Neural progenitor cell (in vitro differentiated cells): ENCODE measurements around the gene SUCLA2. TPM values are rescaled to one million over a fixed set of nuclear protein-coding genes. Genes with fewer than 3 reads are reported as not detected.

Experiments used
- DNase-seq: peaks from one replicate; pipeline ENCODE4 v3.0.0-alpha.2; 2016; ENCODE audit warnings: low spot score
- H2AFZ ChIP-seq: fragments of 200-600 bp; sonication (generic); replicated peaks from 2 replicates; pipeline ENCODE4 v1.6.1; 2016; ENCODE audit warnings: antibody characterized with exemption
- H3F3A ChIP-seq: fragments of 200-600 bp; sonication (generic); 2 replicates; pipeline ENCODE4 v1.6.1; 2016; ENCODE audit warnings: antibody characterized with exemption, low read depth
- H3K27ac ChIP-seq: fragments of 200-600 bp; sonication (generic); 2 replicates; pipeline ENCODE4 v1.5.1; 2016; ENCODE audit warnings: mild to moderate bottlenecking
- H3K27me3 ChIP-seq: fragments of 200-600 bp; sonication (generic); 2 replicates; pipeline ENCODE4 v1.6.1; 2016; ENCODE audit warnings: mild to moderate bottlenecking, moderate library complexity
- H3K36me3 ChIP-seq: fragments of 200-600 bp; sonication (generic); 2 replicates; pipeline ENCODE4 v1.5.1; 2016
- H3K4me1 ChIP-seq: fragments of 200-600 bp; sonication (generic); 2 replicates; pipeline ENCODE4 v1.6.1; 2016; ENCODE audit warnings: mixed run types
- H3K4me2 ChIP-seq: fragments of 200-600 bp; sonication (generic); 2 replicates; pipeline ENCODE4 v1.6.1; 2016
- H3K4me3 ChIP-seq: fragments of 200-600 bp; sonication (generic); 2 replicates; pipeline ENCODE4 v1.5.1; 2016
- H3K79me2 ChIP-seq: fragments of 200-600 bp; sonication (generic); 2 replicates; pipeline ENCODE4 v1.6.1; 2016; ENCODE audit warnings: low read depth
- H3K9ac ChIP-seq: fragments of 200-600 bp; sonication (generic); 2 replicates; pipeline ENCODE4 v1.6.1; 2016
- H3K9me3 ChIP-seq: fragments of 200-600 bp; sonication (generic); 2 replicates; pipeline ENCODE4 v1.5.1; 2016; ENCODE audit warnings: low read depth
- H4K20me1 ChIP-seq: fragments of 200-600 bp; sonication (generic); 2 replicates; pipeline ENCODE4 v1.6.1; 2016; ENCODE audit warnings: low read depth
- H3K27ac Mint-ChIP-seq: 3 replicates; pipeline ENCODE4 v1.8.0; 2021; ENCODE audit warnings: mixed read lengths
- H3K27me3 Mint-ChIP-seq: 2 replicates; pipeline ENCODE4 v1.8.0; 2022; ENCODE audit warnings: low read depth, mild to moderate bottlenecking, inconsistent platforms, moderate library complexity, mixed read lengths; ENCODE audit not compliant: insufficient read depth
- H3K36me3 Mint-ChIP-seq: 3 replicates; pipeline ENCODE4 v1.8.0; 2021; ENCODE audit warnings: mixed read lengths
- H3K4me1 Mint-ChIP-seq: 3 replicates; pipeline ENCODE4 v1.8.0; 2021; ENCODE audit warnings: mixed read lengths
- H3K4me3 Mint-ChIP-seq: 3 replicates; pipeline ENCODE4 v1.8.0; 2021; ENCODE audit warnings: mild to moderate bottlenecking, moderate library complexity, mixed read lengths
- H3K9me3 Mint-ChIP-seq: 3 replicates; pipeline ENCODE4 v1.8.0; 2020; ENCODE audit warnings: mixed read lengths
- CTCF ChIP-seq: fragments of 200-600 bp; sonication (generic); IDR thresholded peaks from 2 replicates; pipeline ENCODE4 v1.5.1; 2017; ENCODE audit warnings: antibody characterized with exemption, mild to moderate bottlenecking
- EZH2 ChIP-seq: fragments of 200-600 bp; sonication (generic); IDR thresholded peaks from 2 replicates; pipeline ENCODE4 v1.6.1; 2017; ENCODE audit warnings: antibody characterized with exemption, mild to moderate bottlenecking, moderate library complexity
- EZH2phosphoT487 ChIP-seq: fragments of 200-600 bp; sonication (generic); IDR thresholded peaks from 2 replicates; pipeline ENCODE4 v1.6.1; 2017; ENCODE audit warnings: antibody characterized with exemption
- total RNA-seq: library from RNA; depleted of rRNA; stranded (reverse); fragments of >200 nt; gene quantifications from 2 replicates; pipeline ENCODE4 v1.2.3, GENCODE V29; 2015; ENCODE audit warnings: low replicate concordance

SUCLA2 gene
- total RNA-seq, 1 donor from 2014 or later = 100 TPM

- Mint-ChIP-seq H3K27ac (no peak overlapping the region), H3K27me3 (peaks cover 5% of the 10 kb centered on the region), H3K36me3 (peaks cover 8% of the 10 kb centered on the region), H3K9me3 (peaks cover 22% of the 10 kb centered on the region), H3K4me3 (no peak overlapping the region), H3K4me1 (peaks cover 20% of the 10 kb centered on the region)
- Histone ChIP-seq H3K4me1 (no peaks in the 10 kb centered on the region), H3K4me2 (no peak overlapping the region), H3K9me3 (no peaks in the 10 kb centered on the region), H4K20me1 (no peaks in the 10 kb centered on the region), H3K27ac (no peak overlapping the region), H3K79me2 (no peaks in the 10 kb centered on the region), H3F3A (no peaks in the 10 kb centered on the region), H3K27me3 (no peaks in the 10 kb centered on the region), H3K4me3 (no peak overlapping the region), H3K36me3 (no peaks in the 10 kb centered on the region), H2AFZ (no peak overlapping the region), H3K9ac (no peak overlapping the region)
- no peak for DNase-seq
- TF ChIP-seq EZH2 (no peak), EZH2phosphoT487 (no peak), CTCF (no peak)
These were observed 103.5 kb downstream of the SUCLA2 start for GRCh38 chr13:47897411-47898050.

- H3K4me3 Mint-ChIP-seq = no peak overlapping the region
- Histone ChIP-seq H4K20me1 (no peaks in the 10 kb centered on the region), H3K9ac (no peak overlapping the region), H3K27ac (no peak overlapping the region), H3K27me3 (no peaks in the 10 kb centered on the region), H2AFZ (no peak overlapping the region), H3K9me3 (no peaks in the 10 kb centered on the region), H3K4me1 (no peaks in the 10 kb centered on the region), H3K79me2 (no peaks in the 10 kb centered on the region), H3K4me2 (no peak overlapping the region), H3K4me3 (no peak overlapping the region), H3F3A (no peaks in the 10 kb centered on the region), H3K36me3 (no peaks in the 10 kb centered on the region)
- no peak overlapping the region for H3K27ac Mint-ChIP-seq
- H3K9me3 Mint-ChIP-seq = peaks cover 17% of the 10 kb centered on the region
- peaks cover 8% of the 10 kb centered on the region for H3K36me3 Mint-ChIP-seq
- H3K4me1 Mint-ChIP-seq = peaks cover 14% of the 10 kb centered on the region
- H3K27me3 Mint-ChIP-seq = peaks cover 2% of the 10 kb centered on the region
- no peak for DNase-seq
- no peak for TF ChIP-seq EZH2
- TF ChIP-seq EZH2phosphoT487 = no peak
- no peak for TF ChIP-seq CTCF
These were observed 104.5 kb downstream of the SUCLA2 start for GRCh38 chr13:47896546-47896945.

- no peak overlapping the region for H3K9ac ChIP-seq
- no peaks in the 10 kb centered on the region for H3K79me2 ChIP-seq
- H3K36me3 ChIP-seq = no peaks in the 10 kb centered on the region
- H3F3A ChIP-seq = no peaks in the 10 kb centered on the region
- no peaks in the 10 kb centered on the region for H3K4me1 ChIP-seq
- H3K9me3 ChIP-seq = no peaks in the 10 kb centered on the region
- Mint-ChIP-seq H3K4me3 (no peak overlapping the region), H3K4me1 (peaks cover 10% of the 10 kb centered on the region), H3K27me3 (peaks cover 2% of the 10 kb centered on the region), H3K27ac (no peak overlapping the region), H3K9me3 (peaks cover 17% of the 10 kb centered on the region), H3K36me3 (peaks cover 8% of the 10 kb centered on the region)
- no peak overlapping the region for H3K27ac ChIP-seq
- DNase-seq = no peak
- no peaks in the 10 kb centered on the region for H4K20me1 ChIP-seq
- H3K4me3 ChIP-seq = no peak overlapping the region
- no peak for TF ChIP-seq EZH2phosphoT487
- no peak for TF ChIP-seq CTCF
- TF ChIP-seq EZH2 = no peak
- no peak overlapping the region for H3K4me2 ChIP-seq
- H2AFZ ChIP-seq = no peak overlapping the region
- no peaks in the 10 kb centered on the region for H3K27me3 ChIP-seq
These were observed 105.0 kb downstream of the SUCLA2 start for GRCh38 chr13:47896111-47896510.
